Right lobe of liver (tissue), 4 donors: ENCODE results near the gene SPRYD3.
"Not testable (repeated sequence)": the region's sequence is repeated elsewhere in the genome, so short reads cannot be mapped to it uniquely, and the experiment has no call there.

ENCODE experiments used
- CTCF ChIP-seq, 4 donors: fragments of 200-600 bp in 3 of 4; fragments of 450-650 bp in 1 of 4; IDR thresholded peaks; one replicate each; pipeline versions ENCODE4 v1.5.1 to v1.8.0; 2016 to 2022; ENCODE audit warnings: antibody characterized with exemption in 4 of 4, mild to moderate bottlenecking in 2 of 4
- POLR2A ChIP-seq: fragments of 450-650 bp; IDR thresholded peaks from one replicate; pipeline ENCODE4 v1.6.1; 2017; ENCODE audit warnings: antibody characterized with exemption, mild to moderate bottlenecking
- donor health status: DM: no; HTN: no; CAD: no.
- donor health status: DM: no; HTN: no; CAD: no.
- donor health status: DM: no; HTN: yes; CAD: no.

- not testable (repeated sequence) for TF ChIP-seq CTCF (IDR thresholded peaks at IDR 0.05); POLR2A
Measured at GRCh38 chr12:53094796-53095595, 15.8 kb upstream of the SPRYD3 start.
